ENCODE results near the gene KNCN. TPM values are rescaled to one million over a fixed set of nuclear protein-coding genes. Genes with fewer than 3 reads are reported as not detected.

Gene KNCN
- total and polyA plus RNA-seq, 12 donors, result 0.07 to 0.40 (median 0.24) TPM; not detected in 9

DNA sequence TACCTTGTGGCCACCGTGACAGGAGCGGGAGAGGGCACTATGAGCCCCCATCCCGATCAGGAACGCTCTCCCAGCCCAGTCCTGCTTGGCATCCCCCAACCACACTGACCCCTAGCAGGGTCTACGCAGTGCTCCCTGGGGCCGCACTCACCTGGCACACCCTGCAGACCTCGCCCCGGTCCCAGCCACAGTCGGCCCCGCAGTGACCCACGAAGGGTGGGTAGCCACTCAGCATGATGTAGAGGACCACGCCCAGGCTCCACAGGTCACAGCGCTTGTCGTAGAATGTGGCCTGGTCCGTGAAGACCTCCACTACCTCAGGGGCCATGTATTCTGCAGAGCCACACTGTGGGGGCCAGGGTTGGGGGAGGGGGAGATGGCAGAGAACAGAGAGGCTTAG, 11.1 kb upstream of the KNCN start:
- Histone ChIP-seq H3K9me3 (replicated peaks in 1 of 3) (no peaks in the 10 kb centered on the region), H3K27ac (no peak overlapping the region), H3K36me3 (replicated peaks in 1 of 2) (peaks cover 0 to 64% of the 10 kb centered on the region in 2 donors), H3K4me1 (replicated peaks in 1 of 2) (no peaks in the 10 kb centered on the region), H3K27me3 (no peaks in the 10 kb centered on the region), H3K4me3 (no peak overlapping the region)
- intact Hi-C loops (cut with DNase I), result no loop called here
- 94 to 96% (median 95%) methylated on average over 4 to 15 of the region's 15 CpGs for WGBS, 4 donors
- no peak for DNase-seq
- TF ChIP-seq POLR2A (IDR thresholded peaks at IDR 0.05) (no peak), CTCF (IDR thresholded peaks at IDR 0.05) (no peak)

DNA sequence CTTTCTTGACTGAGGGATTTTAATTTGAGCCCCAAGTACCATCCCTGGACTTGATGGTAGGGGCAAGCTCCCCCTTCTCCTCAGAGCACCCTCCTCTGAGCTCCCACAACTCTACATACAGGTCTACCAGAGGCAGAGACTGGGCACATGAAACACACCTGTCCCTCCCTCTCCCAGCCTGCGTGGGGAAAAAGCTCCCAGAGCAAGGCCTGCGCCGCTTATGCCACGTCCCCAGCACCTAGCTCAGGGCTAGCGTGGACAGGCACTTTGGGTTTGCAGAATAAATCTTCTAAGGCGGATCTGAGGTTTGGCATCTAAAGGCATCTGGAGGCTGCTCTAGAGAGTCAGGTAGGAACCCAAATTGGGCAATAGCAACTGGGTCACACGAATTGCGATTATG, 7.5 kb upstream of the KNCN start:
- DNase-seq, result no peak
- no peak for TF ChIP-seq POLR2A (IDR thresholded peaks at IDR 0.05)
- TF ChIP-seq CTCF (IDR thresholded peaks at IDR 0.05), result no peak
- WGBS, 4 donors, result 94 to 98% (median 97%) methylated on average over 7 to 8 of the region's 8 CpGs
- peak overlapping the region in 1 of 5 donors; percentile 17 for H3K27ac ChIP-seq
- intact Hi-C loops (cut with DNase I), result no loop called here
- H3K4me1 ChIP-seq (replicated peaks in 1 of 2), result no peaks in the 10 kb centered on the region
- peaks cover 0 to 40% of the 10 kb centered on the region in 2 donors for H3K36me3 ChIP-seq (replicated peaks in 1 of 2)
- H3K27me3 ChIP-seq, result no peaks in the 10 kb centered on the region
- no peak overlapping the region for H3K4me3 ChIP-seq
- no peaks in the 10 kb centered on the region for H3K9me3 ChIP-seq (replicated peaks in 1 of 3)

- DNase-seq, result peak in 1 of 7 donors; percentile 10
- intact Hi-C loops (cut with DNase I), result no loop called here
- 77 to 86% (median 81%) methylated on average over 9 to 20 of the region's 20 CpGs for WGBS, 4 donors
- Histone ChIP-seq H3K4me1 (replicated peaks in 1 of 2) (no peaks in the 10 kb centered on the region), H3K9me3 (replicated peaks in 1 of 3) (no peaks in the 10 kb centered on the region), H3K36me3 (replicated peaks in 1 of 2) (peaks cover 0 to 40% of the 10 kb centered on the region in 2 donors), H3K4me3 (no peak overlapping the region), H3K27ac (peak overlapping the region in 1 of 5 donors; percentile 17), H3K27me3 (no peaks in the 10 kb centered on the region)
- TF ChIP-seq POLR2A (IDR thresholded peaks at IDR 0.05) (no peak), CTCF (IDR thresholded peaks at IDR 0.05) (no peak)
Measured at GRCh38 chr1:46558141-46558963, 6.9 kb upstream of the KNCN start.

DNA sequence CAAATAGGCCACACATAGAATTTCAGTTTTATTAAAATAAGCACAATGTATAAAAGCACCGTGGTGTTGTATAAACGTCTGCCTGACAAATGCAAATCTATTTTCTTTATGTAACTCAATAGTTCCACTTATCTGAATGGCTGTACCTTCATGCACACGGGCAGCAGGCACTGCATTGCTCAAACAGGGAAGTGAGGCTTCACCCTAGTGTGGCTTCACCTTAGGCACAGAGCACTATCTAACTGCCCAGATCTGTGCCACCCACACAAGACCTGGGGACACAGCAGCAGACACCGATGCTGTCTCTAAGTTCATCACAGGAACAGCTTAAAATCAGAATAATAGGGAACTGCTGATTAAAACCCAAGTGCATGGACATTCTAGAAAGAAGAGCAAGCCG, 6.0 kb upstream of the KNCN start:
- no peak overlapping the region for H3K27ac ChIP-seq
- no peaks in the 10 kb centered on the region for H3K27me3 ChIP-seq
- peaks cover 0 to 33% of the 10 kb centered on the region in 2 donors for H3K36me3 ChIP-seq (replicated peaks in 1 of 2)
- DNase-seq, result no peak
- H3K4me3 ChIP-seq, result no peak overlapping the region
- no peaks in the 10 kb centered on the region for H3K9me3 ChIP-seq (replicated peaks in 1 of 3)
- no peaks in the 10 kb centered on the region for H3K4me1 ChIP-seq (replicated peaks in 1 of 2)
- TF ChIP-seq POLR2A (IDR thresholded peaks at IDR 0.05) (no peak), CTCF (IDR thresholded peaks at IDR 0.05) (no peak)
- 67 to 80% (median 75%) methylated on average over 5 of the region's 5 CpGs for WGBS, 4 donors
- intact Hi-C loops (cut with DNase I), result no loop called here
